Measurements from ENCODE around the gene PAK5.

DNA sequence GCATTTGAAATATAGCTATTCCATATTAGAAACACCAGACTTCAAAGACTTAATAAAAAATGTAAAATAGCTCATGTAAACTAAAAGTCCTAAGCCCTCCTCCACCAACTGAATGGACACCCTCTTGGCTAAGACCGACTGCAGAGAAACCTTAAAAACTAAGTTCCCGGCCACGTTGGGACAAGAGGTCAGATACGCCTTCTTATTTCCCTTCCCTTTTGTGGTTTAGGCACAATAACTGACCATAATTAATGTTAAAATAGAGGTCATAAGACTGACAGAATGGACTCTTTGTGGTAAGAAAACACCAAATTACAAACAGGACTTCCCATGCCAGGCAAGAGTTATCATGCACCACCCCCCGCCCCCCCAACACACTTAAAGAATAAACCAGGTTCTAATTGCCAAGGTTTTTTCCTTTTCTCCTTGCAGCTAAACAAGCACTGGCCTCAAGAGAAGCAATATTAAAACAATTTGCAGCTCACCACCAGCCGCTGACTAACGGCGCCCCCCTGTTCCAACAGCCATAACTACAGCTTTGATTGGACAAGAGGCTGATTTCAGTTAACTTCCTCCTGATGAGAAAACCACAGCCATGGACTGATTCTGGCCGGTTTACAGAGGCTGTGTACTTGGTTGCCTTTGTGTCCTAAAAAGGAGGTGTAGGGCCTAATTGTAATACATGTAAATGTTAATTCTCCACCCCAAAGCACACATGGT lies 335.2 kb downstream of the PAK5 start:
- TF ChIP-seq SIN3A (IDR thresholded peaks at IDR 0.05; ENCODE audit: borderline replicate concordance, insufficient read depth, low read length) = no peak
- no peak for TF ChIP-seq TAF1 (IDR thresholded peaks at IDR 0.05; ENCODE audit: borderline replicate concordance, insufficient read depth, low read length)
- TF ChIP-seq, protein P1, sequence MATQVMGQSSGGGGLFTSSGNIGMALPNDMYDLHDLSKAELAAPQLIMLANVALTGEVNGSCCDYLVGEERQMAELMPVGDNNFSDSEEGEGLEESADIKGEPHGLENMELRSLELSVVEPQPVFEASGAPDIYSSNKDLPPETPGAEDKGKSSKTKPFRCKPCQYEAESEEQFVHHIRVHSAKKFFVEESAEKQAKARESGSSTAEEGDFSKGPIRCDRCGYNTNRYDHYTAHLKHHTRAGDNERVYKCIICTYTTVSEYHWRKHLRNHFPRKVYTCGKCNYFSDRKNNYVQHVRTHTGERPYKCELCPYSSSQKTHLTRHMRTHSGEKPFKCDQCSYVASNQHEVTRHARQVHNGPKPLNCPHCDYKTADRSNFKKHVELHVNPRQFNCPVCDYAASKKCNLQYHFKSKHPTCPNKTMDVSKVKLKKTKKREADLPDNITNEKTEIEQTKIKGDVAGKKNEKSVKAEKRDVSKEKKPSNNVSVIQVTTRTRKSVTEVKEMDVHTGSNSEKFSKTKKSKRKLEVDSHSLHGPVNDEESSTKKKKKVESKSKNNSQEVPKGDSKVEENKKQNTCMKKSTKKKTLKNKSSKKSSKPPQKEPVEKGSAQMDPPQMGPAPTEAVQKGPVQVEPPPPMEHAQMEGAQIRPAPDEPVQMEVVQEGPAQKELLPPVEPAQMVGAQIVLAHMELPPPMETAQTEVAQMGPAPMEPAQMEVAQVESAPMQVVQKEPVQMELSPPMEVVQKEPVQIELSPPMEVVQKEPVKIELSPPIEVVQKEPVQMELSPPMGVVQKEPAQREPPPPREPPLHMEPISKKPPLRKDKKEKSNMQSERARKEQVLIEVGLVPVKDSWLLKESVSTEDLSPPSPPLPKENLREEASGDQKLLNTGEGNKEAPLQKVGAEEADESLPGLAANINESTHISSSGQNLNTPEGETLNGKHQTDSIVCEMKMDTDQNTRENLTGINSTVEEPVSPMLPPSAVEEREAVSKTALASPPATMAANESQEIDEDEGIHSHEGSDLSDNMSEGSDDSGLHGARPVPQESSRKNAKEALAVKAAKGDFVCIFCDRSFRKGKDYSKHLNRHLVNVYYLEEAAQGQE (IDR thresholded peaks at IDR 0.05; ENCODE audit: insufficient read depth in 1 of 2, low read depth in 2 of 2, low read length in 2 of 2) = no peak

All from PFSK-1 (cell line).